ENCODE results near the gene ENO2. TPM values are rescaled to one million over a fixed set of nuclear protein-coding genes. Genes with fewer than 3 reads are reported as not detected.

The ENO2 gene
- polyA plus RNA-seq, 1 of the 3 experiments (the other 2 are of a cell fraction), result 50.6 TPM

- Histone ChIP-seq H4K20me1 (ENCODE audit: insufficient read depth) (no peaks in the 10 kb centered on the region), H3K9ac (no peak overlapping the region), H3K4me1 (ENCODE audit: control insufficient read depth in 1 of 2, insufficient read depth in 2 of 2, low read depth in 1 of 2, low read length in 1 of 2) (peaks cover 6 to 22% of the 10 kb centered on the region in 2 experiments; a peak in 3 of 4 replicates), H3K9me3 (no peaks in the 10 kb centered on the region), H3K4me2 (no peak overlapping the region), H3K27me3 (ENCODE audit: insufficient read depth) (no peaks in the 10 kb centered on the region), H3K27ac (ENCODE audit: low read depth in 2 of 2, low read length in 1 of 2) (no peak overlapping the region), H3F3A (replicated peaks; ENCODE audit: insufficient read depth) (peaks cover 29% of the 10 kb centered on the region), H2AFZ (ENCODE audit: low read depth) (no peak overlapping the region), H3K36me3 (replicated peaks in 1 of 2; ENCODE audit: control insufficient read depth in 1 of 2, insufficient read depth in 2 of 2, low read length in 1 of 2) (peaks cover 28 to 46% of the 10 kb centered on the region in 2 experiments), H3K4me3 (ENCODE audit: low read depth in 2 of 2, low read length in 1 of 2) (no peak overlapping the region), H3K79me2 (ENCODE audit: insufficient read depth) (peaks cover 28% of the 10 kb centered on the region), H3K9me2 (no peaks in the 10 kb centered on the region)
- TF ChIP-seq GABPA (IDR thresholded peaks at IDR 0.05; ENCODE audit: low read depth) (no peak), SIN3A (IDR thresholded peaks at IDR 0.05; ENCODE audit: borderline replicate concordance, low read depth, low read length) (no peak), EZH2phosphoT487 (IDR thresholded peaks at IDR 0.05; ENCODE audit: borderline replicate concordance, low read depth) (no peak)
- CTCF ChIA-PET, result interaction anchor here (0.7 to 3.3 kb wide), 8 partner anchors 9 to 41 kb away, joined by 3 to 17 read pairs (median 6); partner anchors contain the start of genes C12orf57 and RNU7-1
- POLR2A ChIA-PET, result interaction anchor here (6.8 kb wide), 1 partner anchor 20 kb away, joined by 62 read pairs; the partner anchor contains the start of genes C12orf57 and RNU7-1
- 90% methylated on average over 4 of the region's 4 CpGs for WGBS (ENCODE audit: low lambda C conversion rate)
- DNase-seq, result no peak
Measured at GRCh38 chr12:6965714-6966113, 51.3 kb downstream of the ENO2 start.

- Histone ChIP-seq H2AFZ (ENCODE audit: low read depth) (no peak overlapping the region), H3K79me2 (ENCODE audit: insufficient read depth) (peaks cover 35% of the 10 kb centered on the region), H3K4me3 (ENCODE audit: low read depth in 2 of 2, low read length in 1 of 2) (no peak overlapping the region), H3K27ac (ENCODE audit: low read depth in 2 of 2, low read length in 1 of 2) (no peak overlapping the region), H3K4me2 (no peak overlapping the region), H3F3A (replicated peaks; ENCODE audit: insufficient read depth) (peaks cover 29% of the 10 kb centered on the region), H3K9me3 (no peaks in the 10 kb centered on the region), H3K27me3 (ENCODE audit: insufficient read depth) (no peaks in the 10 kb centered on the region), H3K9ac (no peak overlapping the region), H3K4me1 (ENCODE audit: control insufficient read depth in 1 of 2, insufficient read depth in 2 of 2, low read depth in 1 of 2, low read length in 1 of 2) (peaks cover 6 to 22% of the 10 kb centered on the region in 2 experiments; a peak in 3 of 4 replicates), H3K36me3 (replicated peaks in 1 of 2; ENCODE audit: control insufficient read depth in 1 of 2, insufficient read depth in 2 of 2, low read length in 1 of 2) (peaks cover 28 to 46% of the 10 kb centered on the region in 2 experiments), H4K20me1 (ENCODE audit: insufficient read depth) (no peaks in the 10 kb centered on the region), H3K9me2 (no peaks in the 10 kb centered on the region)
- WGBS (ENCODE audit: low lambda C conversion rate), result 93% methylated on average over 7 of the region's 7 CpGs
- ChIA-PET POLR2A (interaction anchor here (6.8 kb wide), 1 partner anchor 21 kb away, joined by 62 read pairs; the partner anchor contains the start of genes C12orf57 and RNU7-1), CTCF (interaction anchor here (0.7 to 3.3 kb wide), 9 partner anchors 9 to 76 kb away, joined by 3 to 17 read pairs (median 5); partner anchors contain the start of genes C12orf57 and RNU7-1)
- no peak for DNase-seq
- TF ChIP-seq MEF2A (IDR thresholded peaks at IDR 0.05; ENCODE audit: borderline replicate concordance, low read depth) (no peak), RFX5 (IDR thresholded peaks at IDR 0.05; ENCODE audit: low read length) (no peak), GABPA (IDR thresholded peaks at IDR 0.05; ENCODE audit: low read depth) (no peak), CHD2 (IDR thresholded peaks at IDR 0.05; ENCODE audit: low read length, partially characterized antibody) (no peak), POLR2AphosphoS5 (IDR thresholded peaks at IDR 0.05; ENCODE audit: low read depth, low read length) (no peak), USF1 (IDR thresholded peaks at IDR 0.05; ENCODE audit: borderline replicate concordance, low read depth) (no peak), SMC3 (IDR thresholded peaks at IDR 0.05; ENCODE audit: low read depth, low read length) (no peak), IRF3 (IDR thresholded peaks at IDR 0.05; ENCODE audit: low read depth, low read length) (no peak), FOXJ3 (CRISPR knock-in tag; IDR thresholded peaks at IDR 0.05) (no peak), TCF12 (IDR thresholded peaks at IDR 0.05) (no peak), RXRA (IDR thresholded peaks at IDR 0.05; ENCODE audit: borderline replicate concordance, low read depth) (no peak)
Measured at GRCh38 chr12:6966351-6966750, 52.0 kb downstream of the ENO2 start.

Data from SK-N-SH (cell line).